GDM1 (cell line): Measurements from ENCODE around the gene RHBDF2.

Experiments used
- DNase-seq: peaks from one replicate; lab custom pipeline; 2025; lab: John Stamatoyannopoulos, UW

Gene RHBDF2

GRCh38 chr17:76438906-76439305 lies 62.3 kb downstream of the RHBDF2 start:
- no peak for DNase-seq

DNA sequence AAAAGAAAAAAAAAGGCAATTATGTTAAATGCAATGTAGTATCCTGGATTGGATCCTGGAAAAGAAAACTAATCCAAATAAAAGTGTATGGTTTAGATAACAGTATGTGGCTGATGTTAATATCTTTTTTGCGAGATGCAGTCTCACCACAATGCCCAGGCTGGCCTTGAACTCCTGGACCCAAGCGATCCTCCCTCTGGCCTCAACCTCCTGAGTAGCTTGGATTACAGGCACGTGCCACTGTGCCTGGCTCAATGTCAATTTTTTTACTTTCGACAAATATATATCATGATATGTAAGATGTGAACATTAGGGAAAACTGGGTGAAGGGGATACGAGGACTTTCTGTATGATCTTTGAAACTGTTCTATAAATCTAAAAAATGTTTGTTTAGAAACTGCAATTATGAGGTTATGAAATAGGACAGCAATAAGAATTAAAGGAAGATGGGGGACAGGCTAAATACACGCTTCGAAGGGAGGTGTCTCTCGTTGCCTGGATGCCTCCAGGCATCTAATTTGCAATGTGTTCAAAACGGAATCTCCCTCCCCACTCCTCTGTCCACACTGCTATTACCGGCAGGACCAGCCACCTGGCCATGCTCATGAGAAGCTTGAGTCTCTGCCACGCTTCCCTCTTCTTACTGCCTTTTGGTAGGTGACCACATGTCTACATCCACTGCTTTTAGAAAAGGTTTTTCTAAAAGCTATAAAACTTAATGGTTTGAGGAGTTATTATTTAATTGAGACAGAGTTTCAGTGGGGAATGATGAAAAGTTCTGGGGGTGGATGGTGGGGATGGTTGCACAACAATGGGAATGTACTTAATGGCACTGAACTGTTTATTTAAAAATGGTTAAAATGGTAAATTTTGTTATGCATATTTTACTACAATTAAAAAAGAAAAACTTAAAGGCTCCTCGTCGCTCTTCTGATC lies 63.5 kb downstream of the RHBDF2 start:
- DNase-seq: no peak

DNA sequence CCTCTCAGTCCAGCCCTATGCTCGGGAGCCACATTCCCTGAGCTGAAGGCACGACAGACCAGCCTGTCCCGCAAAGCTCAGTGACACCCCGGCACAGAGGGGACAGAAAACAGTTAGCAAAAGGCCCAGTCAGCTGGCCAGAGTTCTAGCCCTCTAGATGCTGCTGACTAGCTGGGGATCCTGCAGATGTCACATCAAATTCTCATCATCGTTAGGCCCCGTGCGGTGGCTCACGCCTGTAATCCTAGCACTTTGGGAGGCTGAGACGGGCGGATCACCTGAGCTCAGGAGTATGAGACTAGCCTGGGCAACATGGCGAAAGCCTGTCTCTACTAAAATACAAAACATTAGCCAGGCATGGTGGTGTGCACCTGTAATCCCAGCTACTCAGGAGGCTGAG lies 65.5 kb downstream of the RHBDF2 start:
- no peak for DNase-seq

GRCh38 chr17:76434870-76435269 lies 66.4 kb downstream of the RHBDF2 start:
- no peak for DNase-seq

GRCh38 chr17:76433693-76434092 lies 67.5 kb downstream of the RHBDF2 start:
- DNase-seq: no peak

DNA sequence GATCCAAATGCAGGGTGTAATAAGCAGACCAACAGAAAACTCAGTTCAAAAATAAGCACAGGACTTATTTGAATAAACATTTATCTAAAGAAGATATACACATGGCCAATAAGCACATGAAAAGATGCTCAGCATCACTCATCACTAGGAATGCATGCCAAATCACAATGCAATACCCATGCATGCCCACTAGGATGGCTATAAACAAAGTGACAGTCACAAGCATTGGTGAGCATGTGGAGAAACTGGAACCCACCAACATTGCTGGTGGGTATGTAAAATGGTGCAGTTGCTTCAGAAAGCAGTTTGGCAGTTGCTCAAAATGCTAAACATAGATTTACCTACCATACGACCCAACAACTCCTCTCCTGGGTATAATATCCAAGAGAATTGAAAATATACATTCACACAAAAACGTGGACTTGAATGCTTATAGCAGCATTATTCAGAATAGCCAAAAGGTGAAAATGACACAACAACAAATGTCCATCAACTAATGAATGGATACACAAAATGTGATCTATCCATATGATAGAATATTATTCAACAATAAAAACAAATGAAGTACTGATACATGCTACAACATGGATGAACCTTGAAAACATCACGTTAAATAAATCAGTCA lies 68.4 kb downstream of the RHBDF2 start:
- DNase-seq: no peak

DNA sequence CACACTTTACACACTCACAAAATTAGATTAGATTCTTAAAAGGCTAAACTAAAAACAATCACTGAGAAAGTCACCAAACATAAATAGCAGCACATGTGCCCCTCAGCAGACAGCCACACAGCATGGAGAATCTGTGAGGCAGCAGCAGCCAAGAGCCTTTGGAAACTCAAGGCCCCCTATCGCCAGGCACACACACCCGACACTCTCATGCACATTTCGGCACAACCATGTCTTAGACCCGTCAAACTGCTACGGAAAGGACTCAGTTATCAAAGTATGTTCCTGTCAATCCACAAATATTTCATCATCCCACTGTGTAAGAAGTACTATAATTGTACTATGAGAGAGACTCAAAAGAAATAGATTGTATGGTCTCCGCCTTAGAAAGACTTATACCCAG lies 69.2 kb downstream of the RHBDF2 start:
- DNase-seq: no peak

DNA sequence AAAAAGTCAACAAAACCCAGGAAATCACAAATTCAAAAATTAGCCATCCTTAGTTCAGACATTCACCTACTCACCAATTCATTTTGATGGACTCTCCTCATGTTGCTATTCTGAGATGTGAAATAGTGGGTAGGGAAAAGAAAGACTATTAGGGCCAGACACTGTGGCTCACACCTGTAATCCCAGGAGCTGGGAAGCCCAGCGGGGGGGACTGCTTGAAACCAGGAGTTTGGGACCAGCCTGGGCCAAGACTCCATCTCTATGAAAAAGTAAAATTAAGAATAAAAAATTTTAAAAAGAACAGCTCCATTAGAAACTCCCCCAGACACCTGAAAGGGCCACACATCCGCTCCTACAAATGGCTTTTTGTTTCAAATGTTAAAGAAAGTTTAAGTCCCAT lies 69.7 kb downstream of the RHBDF2 start:
- no peak for DNase-seq

GRCh38 chr17:76428511-76428910 lies 72.7 kb downstream of the RHBDF2 start:
- no peak for DNase-seq

- DNase-seq: no peak
These were observed 73.6 kb downstream of the RHBDF2 start for GRCh38 chr17:76427501-76428231.

GRCh38 chr17:76426853-76427252 lies 74.4 kb downstream of the RHBDF2 start:
- DNase-seq: no peak

- DNase-seq: no peak
These were observed 78.4 kb downstream of the RHBDF2 start for GRCh38 chr17:76422860-76423259.

DNA sequence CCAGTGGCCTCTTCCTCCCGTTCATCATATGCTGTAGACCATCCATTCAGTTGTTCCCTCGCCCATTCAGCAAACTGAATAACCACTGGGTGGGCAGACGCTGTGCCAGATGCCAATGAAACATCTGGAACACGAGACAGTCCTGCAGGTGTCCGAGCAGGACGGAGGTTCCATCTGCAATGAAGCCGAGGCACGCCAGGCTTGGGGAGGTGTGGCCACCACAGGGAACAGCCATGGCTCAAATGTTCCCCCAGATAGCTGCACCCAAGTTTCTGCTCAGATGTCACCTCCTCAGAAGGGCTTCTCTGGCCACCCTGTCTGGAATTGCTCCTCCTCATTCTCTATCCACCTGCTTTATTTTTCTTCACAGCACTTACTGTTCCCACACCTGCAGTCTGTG lies 78.8 kb downstream of the RHBDF2 start:
- no peak for DNase-seq

DNA sequence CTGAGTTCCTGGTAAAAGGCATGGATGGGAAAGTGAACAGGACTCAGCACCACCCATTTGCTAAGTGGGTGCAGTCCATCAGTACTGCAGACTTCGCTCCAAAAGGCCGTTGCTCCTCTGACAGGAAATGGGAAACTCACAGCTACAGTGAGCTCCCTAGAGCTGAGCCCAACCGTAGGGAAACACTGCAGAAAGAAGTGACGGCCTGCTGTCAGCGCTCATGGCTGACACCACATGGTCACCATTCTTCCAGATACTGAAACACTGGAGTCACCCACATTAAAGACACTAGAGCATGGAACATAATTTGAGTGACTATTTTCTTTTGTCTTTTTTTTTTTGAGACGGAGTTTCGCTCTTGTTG lies 80.2 kb downstream of the RHBDF2 start:
- no peak for DNase-seq
